Epithelial cell of proximal tubule (primary cell): Measurements from ENCODE around the gene GRM7. TPM values are rescaled to one million over a fixed set of nuclear protein-coding genes. Genes with fewer than 3 reads are reported as not detected.

Source experiments
- DNase-seq: peaks from one replicate; pipeline ENCODE4 v3.0.0-alpha.2; 2011; ENCODE audit warnings: low read depth
- H3K4me3 ChIP-seq: 2 replicates; pipeline ENCODE4 v1.5.1; 2011; ENCODE audit warnings: low read depth, mild to moderate bottlenecking, low read length
- CTCF ChIP-seq: conservative IDR thresholded peaks from 2 replicates; pipeline ENCODE4 v1.5.1; 2012; ENCODE audit warnings: low read depth, mild to moderate bottlenecking, low read length
- total RNA-seq: library from RNA; depleted of rRNA; stranded (reverse); fragments of >200 nt; gene quantifications from 2 replicates; pipeline ENCODE4 v1.2.3, GENCODE V29; 2015

The GRM7 gene
- total RNA-seq, 1 donor from 2014 or later, result not detected

GRCh38 chr3:7720649-7721297, 859.9 kb downstream of the GRM7 start:
- no peak overlapping the region for H3K4me3 ChIP-seq
- no peak for DNase-seq
- TF ChIP-seq CTCF, result no peak

GRCh38 chr3:7721869-7722268, 861.0 kb downstream of the GRM7 start:
- H3K4me3 ChIP-seq, result no peak overlapping the region
- DNase-seq, result no peak
- TF ChIP-seq CTCF, result no peak

GRCh38 chr3:7728566-7729519, 867.9 kb downstream of the GRM7 start:
- no peak overlapping the region for H3K4me3 ChIP-seq
- no peak for DNase-seq
- TF ChIP-seq CTCF, result no peak

GRCh38 chr3:7733933-7734332, 873.0 kb downstream of the GRM7 start:
- no peak for TF ChIP-seq CTCF
- no peak overlapping the region for H3K4me3 ChIP-seq
- no peak for DNase-seq

GRCh38 chr3:7734456-7734855, 873.5 kb downstream of the GRM7 start:
- no peak for TF ChIP-seq CTCF

GRCh38 chr3:7737263-7737662, 876.3 kb downstream of the GRM7 start:
- DNase-seq, result no peak
- no peak for TF ChIP-seq CTCF
- no peak overlapping the region for H3K4me3 ChIP-seq

More at GRCh38 chr3:7734456-7734855, 873.5 kb downstream of the GRM7 start:
- DNase-seq, result no peak
- no peak overlapping the region for H3K4me3 ChIP-seq

- H3K4me3 ChIP-seq, result no peak overlapping the region
- DNase-seq, result no peak
- no peak for TF ChIP-seq CTCF
Observed at GRCh38 chr3:7739754-7740153, 878.8 kb downstream of the GRM7 start.
